ENCODE measurements around the gene ACOX1.

The ACOX1 gene

DNA sequence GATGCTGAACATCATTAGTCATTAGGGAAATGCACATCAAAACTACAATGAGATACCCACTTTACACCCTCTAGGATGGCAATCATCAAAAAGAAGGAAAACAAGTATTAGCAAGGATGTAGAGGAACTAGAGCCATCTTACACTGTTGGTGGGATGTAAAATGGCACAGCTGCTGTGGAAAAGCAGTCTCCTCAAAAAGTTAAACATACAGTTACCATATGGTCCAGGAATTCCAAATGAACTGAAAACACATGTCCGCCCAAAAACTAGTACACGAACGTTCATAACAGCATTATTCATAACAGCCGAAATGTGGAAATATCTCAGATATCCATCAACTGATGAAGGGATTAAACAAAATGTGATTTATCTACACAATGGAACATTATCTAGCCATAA is 45.2 kb downstream of the ACOX1 start:
- no peak for DNase-seq (ENCODE audit: low spot score)

DNA sequence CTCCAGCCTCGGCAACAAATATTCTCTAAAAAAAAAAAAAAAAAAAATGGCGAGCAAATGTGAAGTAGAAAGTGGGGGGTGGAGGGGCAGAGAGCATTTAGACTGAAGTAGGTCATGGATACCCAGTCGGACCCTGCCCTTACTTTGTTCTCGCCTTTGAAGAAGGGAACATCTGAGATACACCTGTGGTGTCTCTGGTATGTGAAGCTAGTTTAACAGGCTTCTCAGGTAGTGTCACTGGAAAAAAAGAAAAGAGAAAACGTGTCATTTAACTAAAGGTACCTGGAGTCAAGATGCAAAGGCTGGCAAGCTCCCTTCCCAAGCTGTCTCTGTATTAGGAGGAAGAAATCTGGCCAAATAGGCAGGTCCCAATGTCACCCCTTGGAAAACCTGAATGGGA is 46.1 kb downstream of the ACOX1 start:
- DNase-seq (ENCODE audit: low spot score) = no peak

GRCh38 chr17:75931062-75931461 is 47.9 kb downstream of the ACOX1 start:
- DNase-seq (ENCODE audit: low spot score) = no peak

DNA sequence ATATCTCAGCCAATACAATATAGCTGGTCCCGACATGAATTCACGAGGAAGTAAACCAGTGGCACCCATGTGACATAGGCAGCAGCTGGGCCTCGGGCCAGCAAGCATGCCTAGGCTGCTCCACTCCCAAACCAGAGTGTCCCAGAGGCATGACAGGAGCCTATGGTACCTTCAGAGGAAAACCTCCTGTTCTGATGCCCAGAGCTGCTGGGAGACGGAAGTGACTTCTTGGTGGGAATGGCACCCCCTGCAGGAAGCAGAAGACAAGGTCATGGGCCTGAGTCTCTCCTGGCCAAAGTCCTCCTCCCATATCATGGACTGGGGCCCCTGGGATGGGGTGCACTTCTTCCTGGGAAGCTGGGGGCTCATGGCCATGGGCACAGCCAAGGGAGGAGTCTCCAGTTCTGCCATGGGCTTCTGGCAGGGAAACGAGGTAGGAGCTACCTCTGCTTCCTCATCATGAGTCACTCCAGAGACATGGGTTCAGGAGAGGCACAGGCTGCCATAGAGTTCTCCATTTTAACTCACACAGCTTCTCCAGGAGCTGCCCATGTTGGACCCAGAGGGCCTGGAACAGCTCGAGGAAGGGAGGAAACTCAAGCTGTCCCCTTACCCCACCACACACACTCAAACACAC is 51.6 kb downstream of the ACOX1 start:
- no peak for DNase-seq (ENCODE audit: low spot score)

DNA sequence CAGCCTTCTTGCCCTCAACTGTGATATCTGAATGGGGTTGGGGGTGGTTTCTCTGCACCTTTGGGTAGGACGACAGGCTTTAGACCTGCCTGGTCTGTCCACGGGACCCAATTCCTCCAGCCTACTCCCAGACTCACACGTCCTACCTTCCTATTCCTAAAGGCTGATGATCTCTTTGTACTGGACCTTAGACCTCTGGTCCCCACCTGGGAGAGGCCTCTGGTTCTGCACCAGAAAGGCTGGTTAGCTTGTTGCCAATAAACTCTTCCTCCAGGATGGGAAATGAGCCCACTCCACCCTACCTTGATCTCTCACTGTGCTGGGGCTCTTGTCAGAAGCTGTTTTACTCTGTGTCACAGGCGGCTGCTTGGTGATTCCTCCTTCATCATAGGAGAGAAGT is 52.5 kb downstream of the ACOX1 start:
- no peak for DNase-seq (ENCODE audit: low spot score)

DNA sequence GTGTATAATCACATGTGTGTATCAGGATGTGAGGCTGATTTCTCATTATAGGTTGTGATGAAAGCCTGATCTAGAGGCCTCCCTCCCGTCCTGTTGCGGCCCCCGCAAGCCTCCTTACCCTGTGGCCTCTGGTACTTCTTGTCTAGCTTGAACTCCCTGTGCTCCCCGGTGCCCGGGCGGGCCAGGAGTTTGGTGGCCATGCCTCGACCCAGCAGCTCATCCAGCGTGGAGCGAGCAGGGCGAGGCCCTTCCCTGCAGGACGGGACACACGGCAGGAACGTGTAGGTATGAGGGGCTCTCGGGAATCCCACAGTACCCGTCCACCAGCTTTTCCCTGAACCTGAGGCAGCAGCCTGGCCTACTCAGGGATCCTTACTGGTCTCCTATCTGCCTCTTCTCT is 53.1 kb downstream of the ACOX1 start:
- DNase-seq (ENCODE audit: low spot score) = no peak

GRCh38 chr17:75925103-75925502 is 53.9 kb downstream of the ACOX1 start:
- DNase-seq (ENCODE audit: low spot score) = no peak

DNA sequence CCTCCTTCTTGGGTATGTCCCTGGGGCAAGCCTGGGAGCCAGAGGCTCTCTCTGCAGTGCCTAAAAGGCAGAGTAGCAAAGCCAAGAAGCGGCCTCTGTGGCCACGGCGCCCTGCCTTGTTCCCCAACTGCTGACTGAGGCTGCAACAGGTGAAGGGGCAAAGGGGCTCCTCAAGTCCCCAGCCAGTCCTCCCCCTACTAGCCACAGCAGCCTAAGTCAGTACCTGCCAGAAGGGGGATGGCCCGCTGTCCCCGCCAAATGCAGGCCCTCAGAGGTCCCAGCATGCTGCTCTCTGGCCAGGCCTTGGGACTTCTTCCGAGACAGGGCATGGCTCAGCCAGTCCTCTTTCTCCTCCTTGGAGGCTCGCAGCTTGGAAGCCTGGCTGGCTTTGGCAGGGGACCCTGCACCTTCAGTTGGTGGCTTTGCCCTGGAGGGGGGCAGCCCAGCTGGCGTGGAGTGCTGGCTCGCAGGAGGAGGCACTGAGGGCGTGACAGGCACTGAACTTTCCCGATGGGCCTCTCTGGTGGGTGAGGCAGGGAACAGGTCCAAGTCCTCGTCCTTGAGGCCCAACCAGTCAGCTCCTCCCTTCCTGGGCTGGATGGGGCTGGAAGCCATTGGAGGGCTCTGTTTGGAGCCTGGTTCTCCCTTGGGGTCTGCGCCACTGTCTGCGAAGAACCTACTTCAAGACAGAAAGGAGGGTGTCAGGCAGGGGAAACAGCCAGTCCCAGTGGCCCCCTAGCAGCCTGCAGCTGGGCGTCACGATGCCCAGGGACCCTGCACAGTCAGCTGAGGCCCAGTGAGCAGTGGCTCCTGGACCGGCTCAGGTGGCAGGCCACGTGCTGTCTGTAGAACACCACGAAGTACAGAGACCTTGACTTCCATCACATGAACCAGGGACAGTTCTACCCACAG is 55.7 kb downstream of the ACOX1 start:
- no peak for DNase-seq (ENCODE audit: low spot score)

DNA sequence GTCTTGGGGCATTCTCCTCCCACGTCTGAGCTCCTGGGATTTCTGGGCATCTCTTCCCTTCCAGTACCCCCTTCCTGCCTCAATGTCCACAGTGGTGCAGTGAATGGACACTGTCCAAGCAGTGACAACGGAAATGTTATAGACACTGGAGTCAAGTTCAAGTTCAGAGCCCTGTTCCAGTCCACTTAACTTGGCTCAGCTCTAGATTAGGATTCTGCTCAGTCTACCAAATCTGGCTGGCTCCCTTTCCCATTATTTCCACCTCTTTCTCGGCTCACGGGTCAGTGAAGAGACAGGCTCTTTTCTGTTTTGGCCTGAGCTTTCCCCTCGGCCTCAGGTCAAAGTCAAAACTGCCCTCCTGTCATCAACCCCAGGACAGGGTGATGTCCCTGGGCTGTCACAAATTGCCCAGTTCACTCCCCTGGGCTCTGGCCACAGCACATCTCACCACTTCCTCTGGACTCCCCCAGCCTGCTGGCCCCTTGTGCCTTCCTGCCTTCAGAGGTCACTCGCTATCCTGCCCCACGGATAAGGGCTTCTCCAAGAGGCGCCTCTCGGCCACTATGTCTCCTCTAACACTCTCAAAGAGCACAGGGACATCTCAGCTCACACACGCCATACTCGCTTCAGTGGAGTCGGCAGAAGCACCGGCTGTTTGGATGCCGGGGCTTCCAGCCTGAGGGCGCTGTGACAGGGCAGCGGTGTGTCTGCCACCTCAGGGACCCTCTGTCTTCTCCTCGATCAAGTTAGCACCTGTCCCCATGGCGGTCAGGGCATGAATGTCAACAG is 56.6 kb downstream of the ACOX1 start:
- no peak for DNase-seq (ENCODE audit: low spot score)

DNA sequence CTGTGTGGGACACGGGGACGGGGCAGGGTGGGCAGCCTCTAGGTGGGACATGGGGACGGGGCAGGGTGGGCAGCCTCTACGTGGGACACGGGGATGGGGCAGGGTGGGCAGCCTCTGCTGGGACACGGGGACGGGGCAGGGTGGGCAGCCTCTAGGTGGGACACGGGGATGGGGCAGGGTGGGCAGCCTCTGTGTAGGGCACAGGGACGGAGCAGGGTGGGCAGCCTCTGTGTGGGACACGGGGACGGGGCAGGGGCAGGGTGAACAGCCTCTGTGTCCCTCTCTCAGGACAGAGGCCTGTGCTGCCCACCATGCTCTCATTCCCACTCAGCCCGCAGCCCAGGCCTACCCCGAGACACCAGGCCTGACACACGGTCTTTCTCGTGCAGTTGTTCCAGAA is 57.4 kb downstream of the ACOX1 start:
- no peak for DNase-seq (ENCODE audit: low spot score)

DNA sequence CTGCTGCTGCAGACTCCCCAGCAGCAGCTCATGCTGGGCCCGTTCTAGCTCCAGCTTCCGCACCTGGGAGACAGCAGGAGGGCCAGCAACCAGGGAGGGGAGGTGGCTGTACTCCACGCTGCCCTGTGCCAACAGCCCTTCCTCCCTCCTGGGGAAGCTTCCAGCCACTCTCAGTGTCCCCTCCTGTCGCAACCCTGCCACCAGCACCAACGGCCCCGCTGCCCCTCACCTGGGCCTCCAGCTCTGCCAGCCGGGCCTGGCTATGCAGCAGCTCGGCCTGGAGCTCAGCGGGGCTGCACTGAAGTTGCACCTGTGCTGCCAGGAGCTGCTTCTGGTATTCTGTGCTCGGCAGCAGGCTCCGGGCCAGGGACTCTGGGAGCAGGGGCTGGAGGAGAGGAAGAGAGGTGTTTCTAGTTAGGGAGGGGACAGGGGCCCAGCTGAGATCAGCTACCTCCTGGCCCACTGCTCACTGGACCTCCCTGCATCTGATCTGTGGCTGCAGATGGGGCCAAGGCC is 58.9 kb downstream of the ACOX1 start:
- no peak for DNase-seq (ENCODE audit: low spot score)

- no peak for DNase-seq (ENCODE audit: low spot score)
Measured at GRCh38 chr17:75919611-75920010, 59.4 kb downstream of the ACOX1 start.

- no peak for DNase-seq (ENCODE audit: low spot score)
Measured at GRCh38 chr17:75917917-75918445, 61.0 kb downstream of the ACOX1 start.

GRCh38 chr17:75917141-75917916 is 61.6 kb downstream of the ACOX1 start:
- DNase-seq (ENCODE audit: low spot score) = no peak

GRCh38 chr17:75915268-75915667 is 63.7 kb downstream of the ACOX1 start:
- no peak for DNase-seq (ENCODE audit: low spot score)

DNA sequence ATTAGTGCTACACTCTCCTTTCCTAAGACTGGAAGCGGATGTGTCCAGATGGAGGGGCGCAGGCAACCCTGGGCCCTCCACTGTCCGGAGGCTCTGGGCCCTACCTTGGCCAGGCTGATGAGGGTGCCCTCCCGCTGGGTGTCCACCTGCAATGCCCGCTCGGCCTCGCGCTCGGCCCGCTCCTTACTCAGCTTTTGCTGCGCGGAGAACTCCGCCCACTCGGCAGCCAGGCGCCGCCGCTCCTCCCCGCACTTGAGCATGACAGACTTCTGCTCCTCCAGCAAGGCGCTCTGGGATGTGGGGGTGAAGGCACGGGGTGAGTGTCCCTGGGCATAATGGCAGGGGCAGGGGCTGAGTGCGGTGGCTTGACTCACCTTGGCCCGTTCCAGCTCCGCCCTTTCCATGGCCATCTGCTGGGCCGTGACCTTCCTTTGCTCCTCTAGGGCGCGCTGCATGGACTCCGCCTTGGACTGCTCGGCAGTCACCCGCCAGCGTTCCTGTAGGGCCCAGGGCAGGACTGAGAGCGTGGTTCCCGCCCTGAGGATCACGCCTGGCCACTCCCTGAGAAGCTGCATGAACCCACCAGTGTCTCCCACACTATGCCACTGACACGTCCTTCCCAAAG is 64.2 kb downstream of the ACOX1 start:
- no peak for DNase-seq (ENCODE audit: low spot score)

- DNase-seq (ENCODE audit: low spot score) = no peak
Measured at GRCh38 chr17:75913537-75914210, 65.3 kb downstream of the ACOX1 start.

GRCh38 chr17:75910699-75911098 is 68.3 kb downstream of the ACOX1 start:
- no peak for DNase-seq (ENCODE audit: low spot score)

GRCh38 chr17:75909812-75910274 is 69.1 kb downstream of the ACOX1 start:
- no peak for DNase-seq (ENCODE audit: low spot score)
